GM12878 (cell line): Measurements from ENCODE around the gene ARID3A. TPM values are rescaled to one million over a fixed set of nuclear protein-coding genes. Genes with fewer than 3 reads are reported as not detected.

Source experiments
- ATAC-seq: fragments of 200-7000 bp; cut with Tn5 transposase; 3 replicates; pipeline ENCODE4 v1.9.1; 2020; ENCODE audit warnings: mild to moderate bottlenecking, moderate library complexity
- BruUV-seq: library from RNA; stranded (reverse); fragments of 400-500 nt; replicated peaks from 2 replicates; lab custom pipeline; 2021; lab: Mats Ljungman, UMichigan
- CTCF ChIA-PET: fragments of 300-600 bp; sonication (Branson Sonifier 250); formaldehyde crosslinking; extraction: SDS; loops from one replicate; lab custom pipeline; 2021; ENCODE audit warnings: inconsistent platforms; lab: Yijun Ruan, JAX
- POLR2A ChIA-PET: fragments of 350-600 bp; formaldehyde crosslinking; extraction: SDS; loops from one replicate; lab custom pipeline; 2021; ENCODE audit warnings: inconsistent platforms; lab: Charles Lee
- RAD21 ChIA-PET: fragments of 300-600 bp; sonication (Branson Sonifier 250); formaldehyde crosslinking; loops from one replicate; lab custom pipeline; 2023; ENCODE audit warnings: antibody characterized with exemption; ENCODE audit not compliant: unreplicated experiment; lab: Charles Lee
- SMC1A ChIA-PET: fragments of 300-600 bp; sonication (Branson Sonifier 250); formaldehyde crosslinking; loops from one replicate; lab custom pipeline; 2023; ENCODE audit not compliant: unreplicated experiment, uncharacterized antibody; lab: Charles Lee
- DNase-seq: peaks from one replicate; pipeline ENCODE4 v3.0.0-alpha.2; 2011; ENCODE audit warnings: low read depth, low spot score
- FAIRE-seq: peaks from 3 replicates; lab custom pipeline; 2011; peaks lifted over from hg19 to GRCh38; lab: Jason Lieb, UNC
- H2AFZ ChIP-seq: 2 replicates; pipeline ENCODE4 v1.6.0; 2011; ENCODE audit warnings: low read depth, low read length, control low read depth; ENCODE audit not compliant: control insufficient read depth
- H3K27ac ChIP-seq: 2 replicates; pipeline ENCODE4 v1.5.1; 2011; ENCODE audit warnings: control low read depth; ENCODE audit not compliant: control insufficient read depth, insufficient read depth
- H3K27me3 ChIP-seq, 2 experiments: replicated peaks in 1 of 2; 2 replicates each; pipeline versions ENCODE4 v1.6.0 to v1.6.1; 2011; ENCODE audit warnings: low read length in 1 of 2; ENCODE audit not compliant: control insufficient read depth in 2 of 2, insufficient read depth in 2 of 2
- H3K36me3 ChIP-seq, 2 experiments: 2 replicates each; pipeline ENCODE4 v1.5.1; 2011; ENCODE audit warnings: low read length in 1 of 2; ENCODE audit not compliant: control insufficient read depth in 2 of 2, insufficient read depth in 2 of 2
- H3K4me1 ChIP-seq: 2 replicates; pipeline ENCODE4 v1.6.1; 2011; ENCODE audit warnings: mild to moderate bottlenecking, low read length, moderate library complexity, mixed read lengths; ENCODE audit not compliant: control insufficient read depth, insufficient read depth
- H3K4me2 ChIP-seq: 2 replicates; pipeline ENCODE4 v1.6.0; 2011; ENCODE audit warnings: control low read depth; ENCODE audit not compliant: control insufficient read depth, insufficient read depth
- H3K4me3 ChIP-seq: fragments of 200-600 bp; sonication (generic); 2 replicates; pipeline ENCODE4 v1.5.1; 2016
- H3K79me2 ChIP-seq: 2 replicates; pipeline ENCODE4 v1.6.0; 2011; ENCODE audit warnings: low read length; ENCODE audit not compliant: control insufficient read depth, insufficient read depth
- H3K9ac ChIP-seq: 2 replicates; pipeline ENCODE4 v1.8.0; 2011; ENCODE audit warnings: low read length, control low read depth, mixed read lengths; ENCODE audit not compliant: control insufficient read depth, insufficient read depth
- H3K9me3 ChIP-seq: replicated peaks from 3 replicates; pipeline ENCODE4 v1.5.1; 2011; ENCODE audit warnings: mild to moderate bottlenecking, low read length; ENCODE audit not compliant: control insufficient read depth, insufficient read depth
- H4K20me1 ChIP-seq: 2 replicates; pipeline ENCODE4 v1.6.0; 2011; ENCODE audit not compliant: control insufficient read depth, insufficient read depth
- BCL11A ChIP-seq: IDR thresholded peaks from 2 replicates; pipeline ENCODE4 v1.6.1; 2011; ENCODE audit warnings: low read depth, low read length
- EGR1 ChIP-seq, 2 experiments: IDR thresholded peaks; 1 replicate in 1 of 2; 2 replicates in 1 of 2; pipeline ENCODE4 v1.6.1; 2011 to 2012; ENCODE audit warnings: low read depth in 2 of 2, low read length in 2 of 2, borderline replicate concordance in 1 of 2, mild to moderate bottlenecking in 1 of 2, moderate library complexity in 1 of 2
- HDGF ChIP-seq: fragments of 450-650 bp; IDR thresholded peaks from 2 replicates; pipeline ENCODE4 v1.6.1; 2016; ENCODE audit warnings: antibody characterized with exemption
- IRF3 ChIP-seq: fragments of 450-650 bp; IDR thresholded peaks from 2 replicates; pipeline ENCODE4 v1.6.1; 2014; ENCODE audit warnings: mild to moderate bottlenecking
- KAT2A ChIP-seq: conservative IDR thresholded peaks from 2 replicates; pipeline ENCODE4 v1.6.1; 2011; ENCODE audit warnings: low read depth, low read length; ENCODE audit not compliant: control insufficient read depth
- NFXL1 ChIP-seq: fragments of 450-650 bp; IDR thresholded peaks from 2 replicates; pipeline ENCODE4 v1.6.1; 2017; ENCODE audit warnings: antibody characterized with exemption, mild to moderate bottlenecking, borderline replicate concordance
- NR2C1 ChIP-seq: fragments of 450-650 bp; IDR thresholded peaks from 2 replicates; pipeline ENCODE4 v1.6.1; 2017; ENCODE audit warnings: antibody characterized with exemption, mild to moderate bottlenecking, moderate library complexity
- RAD51 ChIP-seq: fragments of 450-650 bp; IDR thresholded peaks from 2 replicates; pipeline ENCODE4 v1.6.1; 2016; ENCODE audit warnings: moderate library complexity, mild to moderate bottlenecking, inconsistent platforms
- TBL1XR1 ChIP-seq: IDR thresholded peaks from 2 replicates; pipeline ENCODE4 v1.6.1; 2012; ENCODE audit warnings: low read depth, low read length, improper control_type of control experiment
- ZNF687 ChIP-seq: fragments of 450-650 bp; IDR thresholded peaks from 2 replicates; pipeline ENCODE4 v1.6.1; 2017; ENCODE audit warnings: mild to moderate bottlenecking, moderate library complexity
- WGBS: methylation state at CpG from one replicate; pipeline ENCODE4 v1.1.6; 2016; ENCODE audit warnings: low lambda C conversion rate; ENCODE audit not compliant: insufficient replicate concordance, insufficient coverage; ENCODE audit errors: missing lambda C conversion rate; 5-methylcytosine and 5-hydroxymethylcytosine counted together
- in situ Hi-C: fragments of 300-500 bp; cut with MboI; formaldehyde crosslinking; loops from 9 replicates; pipeline ENCODE4 v1.14.3; 2018; ENCODE audit warnings: mixed read lengths
- intact Hi-C: fragments of 100-400 bp; cut with micrococcal nuclease; formaldehyde crosslinking; loops from one replicate; pipeline ENCODE4 v1.14.2; 2022; ENCODE audit not compliant: unreplicated experiment
- polyA plus RNA-seq, 11 experiments: library from polyadenylated mRNA; depleted of rRNA in 4 of 11; unstranded in 6 of 11; stranded (reverse) in 5 of 11; fragments of >200 nt; fragmentation: Nextera tagmentation in 4 of 11; fragmentation: Illumina TruSeq in 1 of 11; extraction: Ambion mirVana in 4 of 11; extraction: Trizol in 1 of 11; gene quantifications; 1 replicate in 1 of 11; 2 replicates in 10 of 11; pipeline versions ENCODE4 v1.2.1 to v1.2.3, GENCODE V29; 2011 to 2016; ENCODE audit warnings: inconsistent platforms in 2 of 11, missing spikeins in 2 of 11, low read depth in 1 of 11
- total RNA-seq, 4 experiments: library from RNA; depleted of rRNA in 3 of 4; stranded (reverse); fragments of >200 nt in 3 of 4; fragmentation: Illumina TruSeq in 1 of 4; extraction: Trizol in 1 of 4; gene quantifications; 2 replicates each; pipeline versions ENCODE4 v1.2.1 to v1.2.3, GENCODE V29; 2013 to 2021
- TF ChIP-seq, protein P1 (sequence below): fragments of 450-650 bp; IDR thresholded peaks from 2 replicates; pipeline ENCODE4 v1.6.1; 2016; ENCODE audit warnings: mild to moderate bottlenecking
- TF ChIP-seq, protein P2 (sequence below): fragments of 450-650 bp; IDR thresholded peaks from 2 replicates; pipeline ENCODE4 v1.6.1; 2018; ENCODE audit warnings: mild to moderate bottlenecking, low read depth, moderate library complexity; ENCODE audit not compliant: partially characterized antibody
- TF ChIP-seq, protein P3 (sequence below): IDR thresholded peaks from 2 replicates; pipeline ENCODE4 v1.6.1; 2011; ENCODE audit warnings: mild to moderate bottlenecking, low read depth, low read length, moderate library complexity; ENCODE audit not compliant: insufficient replicate concordance

The ARID3A gene
- total and polyA plus RNA-seq, 10 of the 15 experiments (the other 5 are each of a cell fraction or from before 2014, with no cell fraction given) = 0.76 to 70.0 (median 16.7) TPM

DNA sequence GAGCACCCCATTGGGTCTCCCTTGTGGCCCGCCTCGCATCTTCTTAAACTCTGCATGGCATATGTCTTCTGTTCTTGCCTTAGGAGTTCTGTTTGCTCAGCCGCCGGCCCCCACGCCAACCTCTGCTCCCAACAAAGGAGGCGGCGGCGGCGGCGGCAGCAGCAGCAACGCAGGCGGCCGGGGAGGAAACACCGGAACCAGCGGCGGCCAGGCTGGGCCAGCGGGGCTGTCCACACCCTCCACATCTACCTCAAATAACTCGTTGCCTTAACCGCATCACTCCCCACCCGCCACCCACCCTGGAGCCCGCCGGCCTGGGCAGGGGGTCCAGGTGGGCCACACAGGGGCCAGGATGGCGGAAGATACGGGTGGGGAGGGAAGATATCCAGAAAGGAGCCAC lies 46.0 kb downstream of the ARID3A start:
- CTCF ChIA-PET = interaction anchor here (0.8 to 1.9 kb wide), 2 partner anchors 12 to 39 kb away, joined by 3 to 9 read pairs; partner anchors contain the start of gene WDR18
- Histone ChIP-seq H3K27ac (no peak overlapping the region), H3K4me3 (no peak overlapping the region), H3K4me2 (no peak overlapping the region), H3K9ac (no peak overlapping the region), H3K79me2 (no peaks in the 10 kb centered on the region), H3K4me1 (no peaks in the 10 kb centered on the region), H3K36me3 (peaks cover 12 to 26% of the 10 kb centered on the region in 2 experiments), H4K20me1 (no peaks in the 10 kb centered on the region), H3K27me3 (no peaks in the 10 kb centered on the region), H2AFZ (no peak overlapping the region), H3K9me3 (no peaks in the 10 kb centered on the region; the same call in 2 of the 3 replicates)
- ATAC-seq (no peak), FAIRE-seq (no peak), DNase-seq (no peak)
- intact Hi-C loops (no loop called here), in situ Hi-C loops (no loop called here)
- POLR2A ChIA-PET = no interaction called here
- WGBS = 94% methylated on average over 22 of the region's 24 CpGs
- SMC1A ChIA-PET = no interaction called here
- no TSS peak for BruUV-seq
- RAD21 ChIA-PET = no interaction called here
- TF ChIP-seq RAD51 (no peak), ZNF687 (no peak), TBL1XR1 (no peak), EGR1 (IDR thresholded peaks at IDR 0.05; ENCODE audit: borderline replicate concordance in 1 of 2, low read depth in 2 of 2, low read length in 2 of 2) (no peak), BCL11A (no peak), NFXL1 (no peak), KAT2A (no peak), IRF3 (no peak), HDGF (no peak), NR2C1 (no peak)
- TF ChIP-seq, protein P1, sequence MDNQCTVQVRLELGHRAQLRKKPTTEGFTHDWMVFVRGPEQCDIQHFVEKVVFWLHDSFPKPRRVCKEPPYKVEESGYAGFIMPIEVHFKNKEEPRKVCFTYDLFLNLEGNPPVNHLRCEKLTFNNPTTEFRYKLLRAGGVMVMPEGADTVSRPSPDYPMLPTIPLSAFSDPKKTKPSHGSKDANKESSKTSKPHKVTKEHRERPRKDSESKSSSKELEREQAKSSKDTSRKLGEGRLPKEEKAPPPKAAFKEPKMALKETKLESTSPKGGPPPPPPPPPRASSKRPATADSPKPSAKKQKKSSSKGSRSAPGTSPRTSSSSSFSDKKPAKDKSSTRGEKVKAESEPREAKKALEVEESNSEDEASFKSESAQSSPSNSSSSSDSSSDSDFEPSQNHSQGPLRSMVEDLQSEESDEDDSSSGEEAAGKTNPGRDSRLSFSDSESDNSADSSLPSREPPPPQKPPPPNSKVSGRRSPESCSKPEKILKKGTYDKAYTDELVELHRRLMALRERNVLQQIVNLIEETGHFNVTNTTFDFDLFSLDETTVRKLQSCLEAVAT = no peak
- TF ChIP-seq, protein P2, sequence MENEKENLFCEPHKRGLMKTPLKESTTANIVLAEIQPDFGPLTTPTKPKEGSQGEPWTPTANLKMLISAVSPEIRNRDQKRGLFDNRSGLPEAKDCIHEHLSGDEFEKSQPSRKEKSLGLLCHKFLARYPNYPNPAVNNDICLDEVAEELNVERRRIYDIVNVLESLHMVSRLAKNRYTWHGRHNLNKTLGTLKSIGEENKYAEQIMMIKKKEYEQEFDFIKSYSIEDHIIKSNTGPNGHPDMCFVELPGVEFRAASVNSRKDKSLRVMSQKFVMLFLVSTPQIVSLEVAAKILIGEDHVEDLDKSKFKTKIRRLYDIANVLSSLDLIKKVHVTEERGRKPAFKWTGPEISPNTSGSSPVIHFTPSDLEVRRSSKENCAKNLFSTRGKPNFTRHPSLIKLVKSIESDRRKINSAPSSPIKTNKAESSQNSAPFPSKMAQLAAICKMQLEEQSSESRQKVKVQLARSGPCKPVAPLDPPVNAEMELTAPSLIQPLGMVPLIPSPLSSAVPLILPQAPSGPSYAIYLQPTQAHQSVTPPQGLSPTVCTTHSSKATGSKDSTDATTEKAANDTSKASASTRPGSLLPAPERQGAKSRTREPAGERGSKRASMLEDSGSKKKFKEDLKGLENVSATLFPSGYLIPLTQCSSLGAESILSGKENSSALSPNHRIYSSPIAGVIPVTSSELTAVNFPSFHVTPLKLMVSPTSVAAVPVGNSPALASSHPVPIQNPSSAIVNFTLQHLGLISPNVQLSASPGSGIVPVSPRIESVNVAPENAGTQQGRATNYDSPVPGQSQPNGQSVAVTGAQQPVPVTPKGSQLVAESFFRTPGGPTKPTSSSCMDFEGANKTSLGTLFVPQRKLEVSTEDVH = no peak
- TF ChIP-seq, protein P3, sequence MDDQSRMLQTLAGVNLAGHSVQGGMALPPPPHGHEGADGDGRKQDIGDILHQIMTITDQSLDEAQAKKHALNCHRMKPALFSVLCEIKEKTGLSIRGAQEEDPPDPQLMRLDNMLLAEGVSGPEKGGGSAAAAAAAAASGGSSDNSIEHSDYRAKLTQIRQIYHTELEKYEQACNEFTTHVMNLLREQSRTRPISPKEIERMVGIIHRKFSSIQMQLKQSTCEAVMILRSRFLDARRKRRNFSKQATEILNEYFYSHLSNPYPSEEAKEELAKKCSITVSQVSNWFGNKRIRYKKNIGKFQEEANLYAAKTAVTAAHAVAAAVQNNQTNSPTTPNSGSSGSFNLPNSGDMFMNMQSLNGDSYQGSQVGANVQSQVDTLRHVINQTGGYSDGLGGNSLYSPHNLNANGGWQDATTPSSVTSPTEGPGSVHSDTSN = no peak
